ENCODE measurements around the gene UBL7.
A peak's percentile ranks its signal among the peaks of the same experiment; 100 is the strongest.

UBL7 gene

GRCh38 chr15:74406517-74406916 lies 54.4 kb downstream of the UBL7 start:
- no peak for DNase-seq

GRCh38 chr15:74405823-74406222 lies 55.1 kb downstream of the UBL7 start:
- DNase-seq = no peak

GRCh38 chr15:74403991-74404563 lies 56.9 kb downstream of the UBL7 start:
- DNase-seq = no peak

GRCh38 chr15:74403588-74403919 lies 57.4 kb downstream of the UBL7 start:
- DNase-seq = no peak

- peak; percentile 62 for DNase-seq
Measured at GRCh38 chr15:74402873-74403587, 57.9 kb downstream of the UBL7 start.

- no peak for DNase-seq
Measured at GRCh38 chr15:74402337-74402841, 58.6 kb downstream of the UBL7 start.

GRCh38 chr15:74400915-74401757 lies 59.8 kb downstream of the UBL7 start:
- no peak for DNase-seq

- DNase-seq = no peak
Measured at GRCh38 chr15:74400313-74400860, 60.6 kb downstream of the UBL7 start.

GRCh38 chr15:74399511-74400312 lies 61.2 kb downstream of the UBL7 start:
- peak; percentile 55 for DNase-seq

- DNase-seq = no peak
Measured at GRCh38 chr15:74399100-74399499, 61.9 kb downstream of the UBL7 start.

GRCh38 chr15:74398183-74398582 lies 62.8 kb downstream of the UBL7 start:
- no peak for DNase-seq

GRCh38 chr15:74397239-74398068 lies 63.5 kb downstream of the UBL7 start:
- no peak for DNase-seq

- DNase-seq = peak; percentile 64
Measured at GRCh38 chr15:74396445-74397238, 64.3 kb downstream of the UBL7 start.

GRCh38 chr15:74396146-74396438 lies 64.9 kb downstream of the UBL7 start:
- DNase-seq = no peak
